ENCODE data around the gene SLC29A2. TPM values are rescaled to one million over a fixed set of nuclear protein-coding genes. Genes with fewer than 3 reads are reported as not detected.

The SLC29A2 gene
- polyA plus RNA-seq, 1 of the 3 experiments (the other 2 are of a cell fraction), result 3.2 TPM

DNA sequence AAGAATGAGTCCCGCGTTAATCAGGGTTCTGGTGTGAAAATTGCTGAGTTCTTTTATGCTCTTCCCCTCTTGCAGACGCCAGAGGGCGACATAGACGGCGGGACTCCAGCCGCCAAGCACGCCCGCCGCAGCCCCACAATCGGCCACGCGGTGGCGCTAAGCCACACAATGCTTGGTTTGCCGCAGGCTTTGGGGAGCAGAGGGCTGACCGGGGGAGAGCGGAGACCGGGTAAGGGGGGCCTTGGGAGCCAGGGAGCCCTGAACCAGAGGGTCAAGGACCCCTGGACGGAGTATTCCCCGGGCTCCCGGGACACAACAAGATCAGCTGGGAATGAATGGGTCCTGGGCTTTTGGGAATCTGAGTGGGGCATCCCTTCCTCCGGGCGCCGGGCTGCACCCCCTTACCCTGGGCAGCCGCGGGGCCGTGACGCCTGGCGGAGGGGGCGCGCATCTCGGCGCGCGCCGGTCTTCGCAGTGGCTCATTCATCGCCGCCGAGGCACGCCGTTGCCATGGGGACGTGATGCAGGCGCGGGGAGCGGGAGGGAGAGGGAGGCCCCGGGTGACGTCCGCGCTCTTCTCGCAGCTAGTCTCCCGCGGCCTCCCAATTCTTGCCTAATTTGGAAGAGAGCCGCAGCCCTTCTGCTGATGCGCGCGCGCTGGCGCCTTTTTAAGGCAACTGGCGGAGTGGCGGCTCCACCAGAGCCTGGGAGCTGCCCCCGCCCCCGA lies 37.1 kb upstream of the SLC29A2 start:
- Histone ChIP-seq H3K36me3 (replicated peaks in 1 of 2; ENCODE audit: control insufficient read depth in 1 of 2, insufficient read depth in 2 of 2, low read length in 1 of 2) (no peaks in the 10 kb centered on the region), H3K4me2 (peak overlapping the region; percentile 94), H3K9ac (no peak overlapping the region), H3K4me1 (ENCODE audit: control insufficient read depth in 1 of 2, insufficient read depth in 2 of 2, low read depth in 1 of 2, low read length in 1 of 2) (peaks cover 0 to 3% of the 10 kb centered on the region in 2 experiments; a peak in 1 of 4 replicates), H3K27ac (ENCODE audit: low read depth in 2 of 2, low read length in 1 of 2) (no peak overlapping the region), H3F3A (replicated peaks; ENCODE audit: insufficient read depth) (no peaks in the 10 kb centered on the region), H3K9me2 (no peaks in the 10 kb centered on the region), H4K20me1 (ENCODE audit: insufficient read depth) (no peaks in the 10 kb centered on the region), H3K79me2 (ENCODE audit: insufficient read depth) (no peaks in the 10 kb centered on the region), H3K4me3 (ENCODE audit: low read depth in 2 of 2, low read length in 1 of 2) (peak overlapping the region; percentile 47 to 68), H3K27me3 (ENCODE audit: insufficient read depth) (peaks cover 45% of the 10 kb centered on the region), H3K9me3 (no peaks in the 10 kb centered on the region), H2AFZ (ENCODE audit: low read depth) (peak overlapping the region; percentile 83)
- CTCF ChIA-PET, result interaction anchor here (0.6 to 17.9 kb wide), 39 partner anchors 8 to 759 kb away, joined by 3 to 617 read pairs (median 4); partner anchors contain the start of genes B4GAT1, BBS1, CTSF and DPP3
- WGBS (ENCODE audit: low lambda C conversion rate), result under 1% methylated on average over 20 of the region's 63 CpGs
- POLR2A ChIA-PET, result no interaction called here
- DNase-seq, result peak; percentile 95
- TF ChIP-seq TEAD4 (IDR thresholded peaks at IDR 0.05; ENCODE audit: borderline replicate concordance, insufficient read depth) (no peak), RAD21 (IDR thresholded peaks at IDR 0.05; ENCODE audit: low read length) (peak; percentile 96), TCF12 (IDR thresholded peaks at IDR 0.05) (no peak), SMC3 (IDR thresholded peaks at IDR 0.05; ENCODE audit: low read depth, low read length) (peak; percentile 100), RFX5 (IDR thresholded peaks at IDR 0.05; ENCODE audit: low read length) (no peak), JUND (IDR thresholded peaks at IDR 0.05) (no peak), USF2 (IDR thresholded peaks at IDR 0.05; ENCODE audit: borderline replicate concordance, low read depth, low read length) (no peak), ELF1 (IDR thresholded peaks at IDR 0.05) (no peak), POLR2AphosphoS5 (IDR thresholded peaks at IDR 0.05; ENCODE audit: low read depth, low read length) (no peak), FOXJ3 (CRISPR knock-in tag; IDR thresholded peaks at IDR 0.05) (no peak), MXI1 (IDR thresholded peaks at IDR 0.05; ENCODE audit: low read depth, low read length) (peak; percentile 64), TAF1 (IDR thresholded peaks at IDR 0.05; ENCODE audit: borderline replicate concordance, low read depth, low read length) (no peak), RCOR1 (IDR thresholded peaks at IDR 0.05; ENCODE audit: low read length) (no peak), MAX (IDR thresholded peaks at IDR 0.05; ENCODE audit: low read depth) (no peak), CHD2 (IDR thresholded peaks at IDR 0.05; ENCODE audit: low read length, partially characterized antibody) (no peak), MEF2A (IDR thresholded peaks at IDR 0.05; ENCODE audit: borderline replicate concordance, low read depth) (no peak), YY1 (IDR thresholded peaks at IDR 0.05; ENCODE audit: low read depth) (no peak), SIN3A (IDR thresholded peaks at IDR 0.05; ENCODE audit: borderline replicate concordance, low read depth, low read length) (no peak; the same call in 1 of the 2 replicates), GATA2 (CRISPR knock-in tag; IDR thresholded peaks at IDR 0.05) (no peak; the same call in 1 of the 2 replicates)
- TF ChIP-seq, protein P1, sequence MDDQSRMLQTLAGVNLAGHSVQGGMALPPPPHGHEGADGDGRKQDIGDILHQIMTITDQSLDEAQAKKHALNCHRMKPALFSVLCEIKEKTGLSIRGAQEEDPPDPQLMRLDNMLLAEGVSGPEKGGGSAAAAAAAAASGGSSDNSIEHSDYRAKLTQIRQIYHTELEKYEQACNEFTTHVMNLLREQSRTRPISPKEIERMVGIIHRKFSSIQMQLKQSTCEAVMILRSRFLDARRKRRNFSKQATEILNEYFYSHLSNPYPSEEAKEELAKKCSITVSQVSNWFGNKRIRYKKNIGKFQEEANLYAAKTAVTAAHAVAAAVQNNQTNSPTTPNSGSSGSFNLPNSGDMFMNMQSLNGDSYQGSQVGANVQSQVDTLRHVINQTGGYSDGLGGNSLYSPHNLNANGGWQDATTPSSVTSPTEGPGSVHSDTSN (IDR thresholded peaks at IDR 0.05), result no peak
- TF ChIP-seq, protein P2, sequence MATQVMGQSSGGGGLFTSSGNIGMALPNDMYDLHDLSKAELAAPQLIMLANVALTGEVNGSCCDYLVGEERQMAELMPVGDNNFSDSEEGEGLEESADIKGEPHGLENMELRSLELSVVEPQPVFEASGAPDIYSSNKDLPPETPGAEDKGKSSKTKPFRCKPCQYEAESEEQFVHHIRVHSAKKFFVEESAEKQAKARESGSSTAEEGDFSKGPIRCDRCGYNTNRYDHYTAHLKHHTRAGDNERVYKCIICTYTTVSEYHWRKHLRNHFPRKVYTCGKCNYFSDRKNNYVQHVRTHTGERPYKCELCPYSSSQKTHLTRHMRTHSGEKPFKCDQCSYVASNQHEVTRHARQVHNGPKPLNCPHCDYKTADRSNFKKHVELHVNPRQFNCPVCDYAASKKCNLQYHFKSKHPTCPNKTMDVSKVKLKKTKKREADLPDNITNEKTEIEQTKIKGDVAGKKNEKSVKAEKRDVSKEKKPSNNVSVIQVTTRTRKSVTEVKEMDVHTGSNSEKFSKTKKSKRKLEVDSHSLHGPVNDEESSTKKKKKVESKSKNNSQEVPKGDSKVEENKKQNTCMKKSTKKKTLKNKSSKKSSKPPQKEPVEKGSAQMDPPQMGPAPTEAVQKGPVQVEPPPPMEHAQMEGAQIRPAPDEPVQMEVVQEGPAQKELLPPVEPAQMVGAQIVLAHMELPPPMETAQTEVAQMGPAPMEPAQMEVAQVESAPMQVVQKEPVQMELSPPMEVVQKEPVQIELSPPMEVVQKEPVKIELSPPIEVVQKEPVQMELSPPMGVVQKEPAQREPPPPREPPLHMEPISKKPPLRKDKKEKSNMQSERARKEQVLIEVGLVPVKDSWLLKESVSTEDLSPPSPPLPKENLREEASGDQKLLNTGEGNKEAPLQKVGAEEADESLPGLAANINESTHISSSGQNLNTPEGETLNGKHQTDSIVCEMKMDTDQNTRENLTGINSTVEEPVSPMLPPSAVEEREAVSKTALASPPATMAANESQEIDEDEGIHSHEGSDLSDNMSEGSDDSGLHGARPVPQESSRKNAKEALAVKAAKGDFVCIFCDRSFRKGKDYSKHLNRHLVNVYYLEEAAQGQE (IDR thresholded peaks at IDR 0.05; ENCODE audit: low read depth, low read length), result peak; percentile 79; the same call in 1 of the 2 replicates
- TF ChIP-seq, protein P3, sequence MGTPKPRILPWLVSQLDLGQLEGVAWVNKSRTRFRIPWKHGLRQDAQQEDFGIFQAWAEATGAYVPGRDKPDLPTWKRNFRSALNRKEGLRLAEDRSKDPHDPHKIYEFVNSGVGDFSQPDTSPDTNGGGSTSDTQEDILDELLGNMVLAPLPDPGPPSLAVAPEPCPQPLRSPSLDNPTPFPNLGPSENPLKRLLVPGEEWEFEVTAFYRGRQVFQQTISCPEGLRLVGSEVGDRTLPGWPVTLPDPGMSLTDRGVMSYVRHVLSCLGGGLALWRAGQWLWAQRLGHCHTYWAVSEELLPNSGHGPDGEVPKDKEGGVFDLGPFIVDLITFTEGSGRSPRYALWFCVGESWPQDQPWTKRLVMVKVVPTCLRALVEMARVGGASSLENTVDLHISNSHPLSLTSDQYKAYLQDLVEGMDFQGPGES (IDR thresholded peaks at IDR 0.05; ENCODE audit: low read depth, low read length), result no peak
- TF ChIP-seq, protein P4, sequence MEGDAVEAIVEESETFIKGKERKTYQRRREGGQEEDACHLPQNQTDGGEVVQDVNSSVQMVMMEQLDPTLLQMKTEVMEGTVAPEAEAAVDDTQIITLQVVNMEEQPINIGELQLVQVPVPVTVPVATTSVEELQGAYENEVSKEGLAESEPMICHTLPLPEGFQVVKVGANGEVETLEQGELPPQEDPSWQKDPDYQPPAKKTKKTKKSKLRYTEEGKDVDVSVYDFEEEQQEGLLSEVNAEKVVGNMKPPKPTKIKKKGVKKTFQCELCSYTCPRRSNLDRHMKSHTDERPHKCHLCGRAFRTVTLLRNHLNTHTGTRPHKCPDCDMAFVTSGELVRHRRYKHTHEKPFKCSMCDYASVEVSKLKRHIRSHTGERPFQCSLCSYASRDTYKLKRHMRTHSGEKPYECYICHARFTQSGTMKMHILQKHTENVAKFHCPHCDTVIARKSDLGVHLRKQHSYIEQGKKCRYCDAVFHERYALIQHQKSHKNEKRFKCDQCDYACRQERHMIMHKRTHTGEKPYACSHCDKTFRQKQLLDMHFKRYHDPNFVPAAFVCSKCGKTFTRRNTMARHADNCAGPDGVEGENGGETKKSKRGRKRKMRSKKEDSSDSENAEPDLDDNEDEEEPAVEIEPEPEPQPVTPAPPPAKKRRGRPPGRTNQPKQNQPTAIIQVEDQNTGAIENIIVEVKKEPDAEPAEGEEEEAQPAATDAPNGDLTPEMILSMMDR (IDR thresholded peaks at IDR 0.05), result peak; percentile 100
- TF ChIP-seq, protein P5, sequence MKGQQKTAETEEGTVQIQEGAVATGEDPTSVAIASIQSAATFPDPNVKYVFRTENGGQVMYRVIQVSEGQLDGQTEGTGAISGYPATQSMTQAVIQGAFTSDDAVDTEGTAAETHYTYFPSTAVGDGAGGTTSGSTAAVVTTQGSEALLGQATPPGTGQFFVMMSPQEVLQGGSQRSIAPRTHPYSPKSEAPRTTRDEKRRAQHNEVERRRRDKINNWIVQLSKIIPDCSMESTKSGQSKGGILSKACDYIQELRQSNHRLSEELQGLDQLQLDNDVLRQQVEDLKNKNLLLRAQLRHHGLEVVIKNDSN (IDR thresholded peaks at IDR 0.05; ENCODE audit: borderline replicate concordance, low read depth), result no peak

Data from SK-N-SH (cell line).